GM12864 (cell line): ENCODE measurements around the gene NRARP.
"Not testable (repeated sequence)": the region's sequence is repeated elsewhere in the genome, so short reads cannot be mapped to it uniquely, and the experiment has no call there.

Source experiments
- DNase-seq: peaks from one replicate; pipeline ENCODE4 v3.0.0-alpha.2; 2011; ENCODE audit warnings: low read depth
- H3K4me3 ChIP-seq: 2 replicates; pipeline ENCODE4 v1.5.1; 2011; ENCODE audit warnings: mild to moderate bottlenecking, low read depth, low read length, control low read depth
- CTCF ChIP-seq: IDR thresholded peaks from 2 replicates; pipeline ENCODE4 v1.5.1; 2011; ENCODE audit warnings: low read depth, mild to moderate bottlenecking, moderate library complexity, low read length, control low read depth, inconsistent platforms; ENCODE audit errors: missing control alignments

Gene NRARP

GRCh38 chr9:137341227-137341626 is 39.2 kb upstream of the NRARP start:
- no peak for TF ChIP-seq CTCF
- DNase-seq = no peak
- no peak overlapping the region for H3K4me3 ChIP-seq

- DNase-seq, H3K4me3 ChIP-seq: not testable (repeated sequence)
Observed at GRCh38 chr9:137339908-137340462, 37.9 kb upstream of the NRARP start.

GRCh38 chr9:137339045-137339907 is 37.2 kb upstream of the NRARP start:
- H3K4me3 ChIP-seq = no peak overlapping the region
- no peak for TF ChIP-seq CTCF
- DNase-seq = no peak

- no peak for DNase-seq
- H3K4me3 ChIP-seq = no peak overlapping the region
- TF ChIP-seq CTCF = no peak
Observed at GRCh38 chr9:137336735-137337134, 34.7 kb upstream of the NRARP start.

- no peak for DNase-seq
- no peak for TF ChIP-seq CTCF
- H3K4me3 ChIP-seq = no peak overlapping the region
Observed at GRCh38 chr9:137333016-137333671, 31.1 kb upstream of the NRARP start.

- no peak for TF ChIP-seq CTCF
- no peak overlapping the region for H3K4me3 ChIP-seq
- DNase-seq = no peak
Observed at GRCh38 chr9:137331929-137332328, 29.9 kb upstream of the NRARP start.

- no peak overlapping the region for H3K4me3 ChIP-seq
- DNase-seq = no peak
- TF ChIP-seq CTCF = no peak
Observed at GRCh38 chr9:137330689-137331088, 28.6 kb upstream of the NRARP start.

GRCh38 chr9:137329590-137329989 is 27.5 kb upstream of the NRARP start:
- not testable (repeated sequence) for H3K4me3 ChIP-seq, DNase-seq

- not testable (repeated sequence) for DNase-seq
Observed at GRCh38 chr9:137327641-137328550, 25.8 kb upstream of the NRARP start.

More at GRCh38 chr9:137327641-137328550, 25.8 kb upstream of the NRARP start:
- not testable (repeated sequence) for H3K4me3 ChIP-seq
